ENCODE results near the gene ICAM1.

The ICAM1 gene

GRCh38 chr19:10245189-10245939 lies 25.6 kb upstream of the ICAM1 start:
- DNase-seq = no peak

- no peak for DNase-seq
Observed at GRCh38 chr19:10246511-10246910, 24.4 kb upstream of the ICAM1 start.

- peak; percentile 80 for DNase-seq
Observed at GRCh38 chr19:10251792-10252694, 18.9 kb upstream of the ICAM1 start, which contains the start of gene MRPL4. Gene MRPL4 (plus strand): TSS chr19:10252214. CDS start chr19:10252254, 40 bp downstream.

DNA sequence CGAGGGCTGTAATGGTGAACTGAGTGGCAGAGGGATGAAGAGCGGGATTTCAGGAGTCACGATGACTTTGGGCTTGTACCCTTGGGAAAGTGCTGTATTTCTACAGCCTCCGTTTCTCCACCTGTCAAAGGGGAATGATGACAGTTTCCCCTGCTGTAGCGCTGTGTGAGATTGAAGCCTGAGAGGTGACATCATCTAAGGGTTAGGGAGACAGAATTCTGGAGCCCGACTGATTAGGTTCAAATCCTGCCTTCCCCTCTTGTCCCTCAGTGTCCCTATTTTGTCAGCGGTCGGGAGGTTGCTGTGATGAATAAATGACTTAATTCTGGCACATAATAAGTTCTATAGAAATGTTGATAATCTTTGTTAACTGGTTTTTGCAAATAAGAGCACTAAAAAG lies 18.2 kb upstream of the ICAM1 start:
- no peak for DNase-seq

DNA sequence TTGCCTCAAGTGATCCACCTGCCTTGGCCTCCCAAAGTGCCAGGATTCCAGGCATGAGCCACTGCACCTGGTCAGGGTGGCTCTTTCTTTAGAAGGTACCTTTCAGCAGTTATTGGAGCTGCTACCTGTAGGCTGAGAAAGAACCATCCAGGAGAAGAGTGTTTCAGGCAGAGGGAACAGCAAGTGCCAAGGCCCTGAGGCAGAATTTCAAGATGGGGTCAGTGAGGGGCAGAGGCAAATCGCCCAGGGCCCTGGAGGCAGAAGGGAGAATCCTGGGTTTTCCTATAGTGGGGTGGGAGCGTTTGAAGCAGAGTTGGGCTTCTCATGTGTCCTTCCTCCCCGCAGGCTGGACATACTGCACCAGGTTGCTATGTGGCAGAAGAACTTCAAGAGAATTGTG lies 16.7 kb upstream of the ICAM1 start:
- DNase-seq = no peak

- DNase-seq = no peak
Observed at GRCh38 chr19:10255358-10255757, 15.6 kb upstream of the ICAM1 start.

DNA sequence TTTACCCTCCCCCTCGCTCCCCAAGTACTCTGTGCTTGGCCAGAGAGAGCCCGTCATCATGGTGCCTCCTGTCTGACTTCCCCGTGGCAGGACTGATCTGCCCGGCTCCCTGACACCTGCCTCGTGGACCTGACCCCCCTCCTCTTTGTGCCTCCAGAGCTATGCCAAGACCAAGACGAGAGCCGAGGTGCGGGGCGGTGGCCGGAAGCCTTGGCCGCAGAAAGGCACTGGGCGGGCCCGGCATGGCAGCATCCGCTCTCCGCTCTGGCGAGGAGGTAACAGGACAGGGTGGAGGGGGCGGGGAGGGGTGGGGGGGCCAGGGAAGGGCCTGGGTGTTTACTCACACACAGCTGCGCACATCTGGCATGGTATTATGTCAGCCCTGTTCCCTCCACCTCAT lies 14.4 kb upstream of the ICAM1 start:
- DNase-seq = no peak

- DNase-seq = no peak
Observed at GRCh38 chr19:10256970-10257615, 13.8 kb upstream of the ICAM1 start.

- no peak for DNase-seq
Observed at GRCh38 chr19:10258080-10258710, 12.7 kb upstream of the ICAM1 start.

GRCh38 chr19:10259162-10259905 lies 11.6 kb upstream of the ICAM1 start:
- DNase-seq = no peak

- no peak for DNase-seq
Observed at GRCh38 chr19:10260141-10260584, 10.8 kb upstream of the ICAM1 start.

GRCh38 chr19:10262771-10263170 lies 8.1 kb upstream of the ICAM1 start:
- DNase-seq = no peak

GRCh38 chr19:10266706-10267105 lies 4.2 kb upstream of the ICAM1 start:
- DNase-seq = no peak

DNA sequence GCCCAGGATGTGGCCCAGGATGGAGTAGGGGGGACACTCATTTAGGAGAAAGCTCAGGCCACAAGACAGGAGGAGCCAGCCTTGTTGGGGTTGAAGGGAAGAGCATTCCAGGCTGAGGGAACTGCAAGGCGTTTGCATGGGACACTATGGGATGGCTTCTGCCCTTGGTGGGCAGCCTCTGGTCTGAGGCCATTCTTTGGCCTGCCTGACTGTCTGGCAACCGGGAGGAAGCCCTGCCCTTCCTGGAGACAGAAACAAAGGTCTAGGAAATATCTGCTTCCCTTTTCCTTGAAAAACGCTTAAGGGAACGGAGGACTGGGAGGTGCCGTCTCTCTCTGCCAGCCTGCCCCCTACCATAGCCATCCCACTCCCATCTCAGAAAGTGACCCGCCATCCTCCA lies 2.8 kb upstream of the ICAM1 start:
- no peak for DNase-seq

GRCh38 chr19:10269333-10270179 lies 1.4 kb upstream of the ICAM1 start:
- peak; percentile 68 for DNase-seq

DNA sequence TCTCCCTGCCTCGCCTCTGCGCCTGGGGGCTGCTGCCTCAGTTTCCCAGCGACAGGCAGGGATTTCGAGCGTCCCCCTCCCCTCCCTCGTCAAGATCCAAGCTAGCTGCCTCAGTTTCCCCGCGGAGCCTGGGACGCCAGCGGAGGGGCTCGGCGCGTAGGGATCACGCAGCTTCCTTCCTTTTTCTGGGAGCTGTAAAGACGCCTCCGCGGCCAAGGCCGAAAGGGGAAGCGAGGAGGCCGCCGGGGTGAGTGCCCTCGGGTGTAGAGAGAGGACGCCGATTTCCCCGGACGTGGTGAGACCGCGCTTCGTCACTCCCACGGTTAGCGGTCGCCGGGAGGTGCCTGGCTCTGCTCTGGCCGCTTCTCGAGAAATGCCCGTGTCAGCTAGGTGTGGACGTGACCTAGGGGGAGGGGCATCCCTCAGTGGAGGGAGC lies 722 bp upstream of the ICAM1 start:
- DNase-seq = peak; percentile 69

GRCh38 chr19:10271543-10272086 lies 695 bp downstream of the ICAM1 start:
- no peak for DNase-seq

GRCh38 chr19:10274589-10274988 lies 3.7 kb downstream of the ICAM1 start:
- DNase-seq = no peak

DNA sequence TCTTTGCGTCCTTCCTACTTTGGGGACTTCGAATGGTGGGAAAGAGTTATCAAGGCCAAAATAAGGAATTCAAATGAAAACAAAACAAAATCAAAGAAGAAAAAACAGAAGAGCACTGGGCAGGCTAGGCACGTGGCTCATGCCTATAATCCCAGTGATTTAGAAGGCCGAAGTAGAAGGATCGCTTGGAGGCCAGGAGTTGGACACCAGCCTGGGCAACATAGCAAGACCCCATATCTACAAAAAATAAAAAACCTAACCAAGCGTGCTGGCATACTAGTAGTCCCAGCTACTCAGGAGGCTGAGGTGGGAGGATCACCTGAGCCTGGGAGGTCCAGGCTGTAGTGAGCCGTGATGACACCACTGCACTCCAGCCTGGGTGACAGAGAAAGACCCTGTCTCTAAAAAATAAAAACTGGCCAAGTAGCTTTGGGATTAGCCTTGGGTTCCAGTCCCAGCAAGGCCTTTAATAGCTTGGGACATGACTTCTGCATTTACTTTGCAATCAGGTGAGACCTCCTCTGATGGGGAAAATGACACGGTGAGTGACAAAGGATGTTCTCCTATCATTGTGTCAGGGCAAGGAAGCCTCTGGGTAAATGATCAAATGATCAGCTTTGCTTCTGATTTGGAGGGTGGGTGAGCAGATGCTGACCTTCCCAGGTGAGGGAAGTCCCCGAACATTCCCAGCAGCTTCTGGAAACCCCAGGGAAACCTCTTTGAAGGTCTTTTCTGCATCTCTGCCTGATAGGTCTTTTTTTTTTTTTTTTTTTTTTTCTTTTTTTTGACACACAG lies 7.1 kb downstream of the ICAM1 start:
- DNase-seq = no peak

DNA sequence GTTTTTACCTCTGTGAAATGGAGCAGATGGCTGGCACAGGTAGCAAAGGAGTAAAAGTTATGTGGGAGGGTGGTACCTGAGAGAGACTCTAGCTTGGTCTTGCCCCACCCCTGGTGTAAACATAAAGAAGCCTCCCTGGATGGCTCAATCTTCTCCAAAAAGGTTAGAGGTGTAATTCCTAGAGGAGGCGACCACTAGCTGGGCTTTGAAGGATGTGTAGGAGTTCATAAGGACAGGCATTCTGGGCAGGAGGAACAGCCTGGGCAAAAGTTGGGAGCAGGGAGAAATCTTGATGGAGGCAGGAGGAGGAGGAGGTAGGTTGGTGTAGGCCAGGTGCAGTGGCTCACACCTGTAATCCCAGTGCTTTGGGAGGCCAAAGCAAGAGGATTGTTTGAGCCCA lies 8.0 kb downstream of the ICAM1 start:
- no peak for DNase-seq

Data from activated gamma-delta T cell (primary cell).